NCI-H460 (cell line): ENCODE measurements around the gene LYST. TPM values are rescaled to one million over a fixed set of nuclear protein-coding genes. Genes with fewer than 3 reads are reported as not detected.
"Not testable (repeated sequence)": the region's sequence is repeated elsewhere in the genome, so short reads cannot be mapped to it uniquely, and the experiment has no call there.

ENCODE experiments used
- DNase-seq: peaks from one replicate; pipeline ENCODE4 v3.0.0-alpha.2; 2016; ENCODE audit warnings: low read depth; ENCODE audit errors: extremely low read depth
- total RNA-seq: library from RNA; depleted of rRNA; stranded (reverse); fragments of >200 nt; shearing (Covaris generic); gene quantifications from 2 replicates; pipeline ENCODE4 v1.2.3, GENCODE V29; 2014

Gene LYST
- total RNA-seq, 1 experiment from 2014 or later, result 8.7 TPM

- DNase-seq, result no peak
Observed at GRCh38 chr1:235825229-235825628, 41.5 kb downstream of the LYST start.

GRCh38 chr1:235823684-235824083 lies 43.0 kb downstream of the LYST start:
- DNase-seq, result no peak

GRCh38 chr1:235822685-235823084 lies 44.0 kb downstream of the LYST start:
- DNase-seq, result no peak

GRCh38 chr1:235821361-235821981 lies 45.2 kb downstream of the LYST start:
- no peak for DNase-seq

GRCh38 chr1:235820061-235820460 lies 46.6 kb downstream of the LYST start:
- no peak for DNase-seq

- no peak for DNase-seq
Observed at GRCh38 chr1:235818632-235819136, 48.0 kb downstream of the LYST start.

- DNase-seq, result no peak
Observed at GRCh38 chr1:235817101-235817728, 49.5 kb downstream of the LYST start.

GRCh38 chr1:235809688-235810397 lies 56.9 kb downstream of the LYST start:
- DNase-seq, result no peak

- no peak for DNase-seq
Observed at GRCh38 chr1:235808223-235808622, 58.5 kb downstream of the LYST start.

- DNase-seq, result no peak
Observed at GRCh38 chr1:235806123-235806522, 60.6 kb downstream of the LYST start.

GRCh38 chr1:235802573-235803346 lies 63.9 kb downstream of the LYST start:
- no peak for DNase-seq

GRCh38 chr1:235799264-235799663 lies 67.4 kb downstream of the LYST start:
- DNase-seq, result no peak

- DNase-seq, result no peak
Observed at GRCh38 chr1:235791532-235792060, 75.1 kb downstream of the LYST start.

- DNase-seq, result no peak
Observed at GRCh38 chr1:235790123-235790522, 76.6 kb downstream of the LYST start.

- DNase-seq, result not testable (repeated sequence)
Observed at GRCh38 chr1:235786227-235786898, 80.3 kb downstream of the LYST start.

GRCh38 chr1:235784950-235785349 lies 81.8 kb downstream of the LYST start:
- DNase-seq, result no peak

- peak; percentile 26 for DNase-seq
Observed at GRCh38 chr1:235783148-235783776, 83.4 kb downstream of the LYST start.

- DNase-seq, result no peak
Observed at GRCh38 chr1:235782601-235783000, 84.1 kb downstream of the LYST start.

GRCh38 chr1:235781807-235782206 lies 84.9 kb downstream of the LYST start:
- no peak for DNase-seq

- DNase-seq, result no peak
Observed at GRCh38 chr1:235779770-235780169, 86.9 kb downstream of the LYST start.
